Thymus (tissue), 11 donors: ENCODE measurements around the gene WDR41. TPM values are rescaled to one million over a fixed set of nuclear protein-coding genes. Genes with fewer than 3 reads are reported as not detected.

Source experiments
- DNase-seq, 9 donors: peaks; one replicate each; pipeline ENCODE4 v3.0.0-alpha.2; 2013; ENCODE audit warnings: low spot score in 9 of 9, low read depth in 6 of 9, missing footprints in 1 of 9
- H3K27ac ChIP-seq, 2 donors: one replicate each; pipeline ENCODE4 v1.5.1; 2013; ENCODE audit warnings: control low read depth in 1 of 2, low read depth in 1 of 2, low read length in 1 of 2, mild to moderate bottlenecking in 1 of 2, moderate library complexity in 1 of 2
- H3K27me3 ChIP-seq, 2 donors: one replicate each; pipeline ENCODE4 v1.5.1; 2013; ENCODE audit warnings: low read length in 1 of 2; ENCODE audit not compliant: control insufficient read depth in 2 of 2, insufficient read depth in 1 of 2
- H3K36me3 ChIP-seq, 2 donors: one replicate each; pipeline ENCODE4 v1.5.1; 2013; ENCODE audit warnings: low read length in 1 of 2, mild to moderate bottlenecking in 1 of 2, moderate library complexity in 1 of 2; ENCODE audit not compliant: control insufficient read depth in 2 of 2, insufficient read depth in 2 of 2
- H3K4me1 ChIP-seq, 2 donors: one replicate each; pipeline ENCODE4 v1.5.1; 2013; ENCODE audit warnings: low read length in 2 of 2; ENCODE audit not compliant: control insufficient read depth in 2 of 2, insufficient read depth in 2 of 2
- H3K4me3 ChIP-seq, 2 donors: one replicate each; pipeline ENCODE4 v1.5.1; 2013; ENCODE audit warnings: low read length in 2 of 2, control low read depth in 1 of 2, mild to moderate bottlenecking in 1 of 2
- H3K9me3 ChIP-seq, 2 donors: one replicate each; pipeline ENCODE4 v1.5.1; 2013; ENCODE audit warnings: low read length in 1 of 2, mild to moderate bottlenecking in 1 of 2; ENCODE audit not compliant: control insufficient read depth in 2 of 2, insufficient read depth in 1 of 2
- WGBS: extraction: QIAGEN DNeasy Blood & Tissue Kit; methylation state at CpG from one replicate; pipeline ENCODE4 v1.1.7; 2013; 5-methylcytosine and 5-hydroxymethylcytosine counted together
- polyA plus RNA-seq: library from polyadenylated mRNA; stranded (reverse); fragments of 200-250 nt; gene quantifications from one replicate; pipeline ENCODE4 v1.2.3, GENCODE V29; 2013
- total RNA-seq: library from RNA; stranded (reverse); fragments of 120-200 nt; gene quantifications from one replicate; pipeline ENCODE4 v1.2.4, GENCODE V29; 2013
- donor health status: healthy.

Gene WDR41
- total and polyA plus RNA-seq, 2 donors = 19.6 to 33.5 TPM

- WGBS = 100% methylated on average over 1 of the region's 1 CpG
These were observed 60.4 kb downstream of the WDR41 start for GRCh38 chr5:77431719-77432118.

GRCh38 chr5:77431286-77431685 lies 60.8 kb downstream of the WDR41 start:
- DNase-seq = no peak
- H3K9me3 ChIP-seq = no peaks in the 10 kb centered on the region
- no peak overlapping the region for H3K4me3 ChIP-seq
- H3K36me3 ChIP-seq = no peaks in the 10 kb centered on the region
- 92% methylated on average over 3 of the region's 3 CpGs for WGBS
- H3K27me3 ChIP-seq = no peaks in the 10 kb centered on the region
- H3K4me1 ChIP-seq = no peaks in the 10 kb centered on the region
- H3K27ac ChIP-seq = no peak overlapping the region

More at GRCh38 chr5:77431719-77432118, 60.4 kb downstream of the WDR41 start:
- Histone ChIP-seq H3K36me3 (no peaks in the 10 kb centered on the region), H3K27me3 (no peaks in the 10 kb centered on the region), H3K27ac (no peak overlapping the region), H3K4me1 (no peaks in the 10 kb centered on the region), H3K9me3 (no peaks in the 10 kb centered on the region), H3K4me3 (no peak overlapping the region)
- DNase-seq = no peak

- 100% methylated on average over 1 of the region's 1 CpG for WGBS
- H3K27me3 ChIP-seq = no peaks in the 10 kb centered on the region
- H3K9me3 ChIP-seq = no peaks in the 10 kb centered on the region
- no peak overlapping the region for H3K27ac ChIP-seq
- H3K4me1 ChIP-seq = no peaks in the 10 kb centered on the region
- DNase-seq = no peak
- no peak overlapping the region for H3K4me3 ChIP-seq
- H3K36me3 ChIP-seq = no peaks in the 10 kb centered on the region
These were observed 61.4 kb downstream of the WDR41 start for GRCh38 chr5:77430726-77431125.

- H3K36me3 ChIP-seq = no peaks in the 10 kb centered on the region
- WGBS = 96% methylated on average over 5 of the region's 5 CpGs
- no peak overlapping the region for H3K27ac ChIP-seq
- H3K27me3 ChIP-seq = no peaks in the 10 kb centered on the region
- H3K4me1 ChIP-seq = no peaks in the 10 kb centered on the region
- no peaks in the 10 kb centered on the region for H3K9me3 ChIP-seq
- H3K4me3 ChIP-seq = no peak overlapping the region
- no peak for DNase-seq
These were observed 63.6 kb downstream of the WDR41 start for GRCh38 chr5:77428526-77428925.

- no peak overlapping the region for H3K4me3 ChIP-seq
- H3K27ac ChIP-seq = no peak overlapping the region
- no peaks in the 10 kb centered on the region for H3K27me3 ChIP-seq
- no peak for DNase-seq
- no peaks in the 10 kb centered on the region for H3K9me3 ChIP-seq
- no peaks in the 10 kb centered on the region for H3K4me1 ChIP-seq
- no peaks in the 10 kb centered on the region for H3K36me3 ChIP-seq
These were observed 64.1 kb downstream of the WDR41 start for GRCh38 chr5:77427998-77428397.

GRCh38 chr5:77426670-77427069 lies 65.4 kb downstream of the WDR41 start:
- no peaks in the 10 kb centered on the region for H3K9me3 ChIP-seq
- DNase-seq = no peak
- 96% methylated on average over 2 of the region's 2 CpGs for WGBS
- H3K27me3 ChIP-seq = no peaks in the 10 kb centered on the region
- H3K27ac ChIP-seq = no peak overlapping the region
- no peaks in the 10 kb centered on the region for H3K4me1 ChIP-seq
- H3K36me3 ChIP-seq = no peaks in the 10 kb centered on the region
- no peak overlapping the region for H3K4me3 ChIP-seq

GRCh38 chr5:77425998-77426659 lies 66.0 kb downstream of the WDR41 start:
- H3K36me3 ChIP-seq = no peaks in the 10 kb centered on the region
- H3K27me3 ChIP-seq = no peaks in the 10 kb centered on the region
- H3K4me3 ChIP-seq = no peak overlapping the region
- DNase-seq = no peak
- no peaks in the 10 kb centered on the region for H3K4me1 ChIP-seq
- no peak overlapping the region for H3K27ac ChIP-seq
- 91% methylated on average over 8 of the region's 8 CpGs for WGBS
- H3K9me3 ChIP-seq = no peaks in the 10 kb centered on the region

- 98% methylated on average over 5 of the region's 5 CpGs for WGBS
- DNase-seq = no peak
- H3K36me3 ChIP-seq = no peaks in the 10 kb centered on the region
- H3K9me3 ChIP-seq = no peaks in the 10 kb centered on the region
- no peak overlapping the region for H3K27ac ChIP-seq
- no peaks in the 10 kb centered on the region for H3K27me3 ChIP-seq
- no peaks in the 10 kb centered on the region for H3K4me1 ChIP-seq
- no peak overlapping the region for H3K4me3 ChIP-seq
These were observed 66.7 kb downstream of the WDR41 start for GRCh38 chr5:77425420-77425819.

- H3K36me3 ChIP-seq = no peaks in the 10 kb centered on the region
- no peaks in the 10 kb centered on the region for H3K4me1 ChIP-seq
- no peaks in the 10 kb centered on the region for H3K27me3 ChIP-seq
- no peak overlapping the region for H3K4me3 ChIP-seq
- DNase-seq = no peak
- no peaks in the 10 kb centered on the region for H3K9me3 ChIP-seq
- no peak overlapping the region for H3K27ac ChIP-seq
- WGBS = 97% methylated on average over 2 of the region's 2 CpGs
These were observed 67.2 kb downstream of the WDR41 start for GRCh38 chr5:77424921-77425320.
